NCI-H1092 (cell line): Measurements from ENCODE around the gene ZNF446.
"Not testable (repeated sequence)": the region's sequence is repeated elsewhere in the genome, so short reads cannot be mapped to it uniquely, and the experiment has no call there.

Experiments
- DNase-seq: peaks from one replicate; lab custom pipeline; 2025; lab: John Stamatoyannopoulos, UW

Gene ZNF446

DNA sequence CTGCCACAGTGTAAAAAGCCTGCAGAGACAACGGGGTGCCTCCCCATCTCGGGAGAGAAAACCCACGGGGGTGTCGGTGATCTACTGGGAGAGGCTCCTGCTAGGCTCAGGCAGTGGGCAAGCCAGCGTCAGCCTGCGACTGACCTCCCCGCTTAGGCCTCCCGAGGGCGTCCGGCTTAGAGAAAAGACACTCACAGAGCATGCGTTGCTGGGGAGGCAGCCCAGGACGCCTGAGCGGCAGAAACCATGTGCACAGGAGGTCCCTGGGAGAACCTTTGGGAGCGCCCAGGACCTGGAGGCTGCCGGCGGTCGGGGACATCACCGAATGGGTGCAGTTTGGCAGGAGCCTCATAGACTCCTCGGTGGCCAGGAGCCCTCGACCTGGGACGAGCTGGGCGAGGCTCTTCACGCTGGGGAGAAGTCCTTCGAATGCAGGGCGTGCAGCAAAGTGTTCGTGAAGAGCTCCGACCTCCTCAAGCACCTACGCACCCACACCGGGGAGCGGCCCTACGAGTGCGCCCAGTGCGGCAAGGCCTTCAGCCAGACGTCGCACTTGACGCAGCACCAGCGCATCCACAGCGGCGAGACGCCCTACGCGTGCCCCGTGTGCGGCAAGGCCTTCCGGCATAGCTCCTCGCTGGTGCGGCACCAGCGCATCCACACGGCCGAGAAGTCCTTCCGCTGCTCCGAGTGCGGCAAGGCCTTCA lies 5.2 kb upstream of the ZNF446 start:
- DNase-seq, result not testable (repeated sequence)

DNA sequence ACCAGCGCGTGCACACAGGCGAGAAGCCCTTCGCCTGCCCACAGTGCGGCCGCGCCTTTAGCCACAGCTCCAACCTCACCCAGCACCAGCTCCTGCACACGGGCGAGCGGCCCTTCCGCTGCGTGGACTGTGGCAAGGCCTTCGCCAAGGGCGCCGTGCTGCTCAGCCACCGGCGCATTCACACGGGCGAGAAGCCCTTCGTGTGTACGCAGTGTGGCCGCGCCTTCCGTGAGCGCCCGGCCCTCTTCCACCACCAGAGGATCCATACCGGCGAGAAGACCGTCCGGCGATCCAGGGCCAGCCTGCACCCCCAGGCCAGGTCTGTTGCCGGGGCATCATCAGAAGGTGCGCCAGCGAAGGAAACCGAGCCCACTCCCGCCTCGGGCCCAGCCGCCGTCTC lies 4.4 kb upstream of the ZNF446 start:
- DNase-seq, result no peak

DNA sequence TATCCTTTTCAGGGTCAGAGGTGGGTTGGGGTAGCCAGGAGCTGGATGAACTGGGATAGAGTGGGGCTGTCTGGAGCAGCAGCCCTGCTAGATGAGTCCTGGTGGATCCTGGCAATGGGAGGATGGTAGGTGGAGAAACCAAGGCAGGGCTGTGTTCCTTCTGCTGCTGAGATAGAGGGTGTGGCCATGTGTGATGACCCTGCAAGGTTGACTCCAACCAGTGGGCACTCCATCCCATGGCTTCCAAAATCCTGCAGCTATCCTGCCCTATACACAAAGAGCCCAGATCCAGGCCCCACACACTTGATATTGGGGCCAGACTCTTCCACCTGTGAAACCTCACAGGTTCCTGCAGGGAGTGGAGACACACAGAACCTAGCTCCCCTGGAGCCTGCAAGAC lies 2.4 kb upstream of the ZNF446 start:
- no peak for DNase-seq

DNA sequence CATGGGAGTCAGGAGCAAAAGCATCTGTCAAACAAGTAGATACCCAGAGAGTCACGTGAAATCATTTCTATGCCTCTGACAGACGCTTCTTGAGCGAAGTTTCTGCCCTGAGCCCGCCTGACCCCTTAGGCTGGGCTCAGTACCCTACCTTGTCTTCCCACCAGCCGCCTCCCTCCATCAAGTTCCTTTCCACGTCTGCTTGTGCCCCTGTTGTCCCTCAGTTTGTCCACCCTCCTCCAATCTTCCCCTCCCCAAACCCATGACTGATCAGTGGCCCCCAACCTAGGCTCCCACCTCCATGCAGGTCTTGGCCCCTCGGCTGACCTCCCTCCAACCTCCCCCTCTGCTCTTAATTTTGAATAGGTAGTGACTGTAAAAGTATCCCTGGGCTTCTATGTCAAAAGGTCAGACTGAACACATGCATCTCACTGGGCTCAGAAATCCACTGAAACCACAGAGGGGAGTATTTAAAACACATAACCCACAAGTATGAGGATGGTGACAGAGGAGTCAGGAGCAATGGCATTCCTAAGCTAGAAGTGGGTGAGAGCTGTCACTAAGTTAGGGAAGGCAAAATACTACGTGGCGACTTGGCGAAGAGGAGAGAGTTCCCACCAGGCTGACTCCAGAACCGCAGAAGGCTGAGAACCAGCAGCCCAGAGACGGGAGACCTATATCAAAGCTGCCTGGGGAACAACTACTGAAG lies 1.7 kb upstream of the ZNF446 start:
- no peak for DNase-seq

DNA sequence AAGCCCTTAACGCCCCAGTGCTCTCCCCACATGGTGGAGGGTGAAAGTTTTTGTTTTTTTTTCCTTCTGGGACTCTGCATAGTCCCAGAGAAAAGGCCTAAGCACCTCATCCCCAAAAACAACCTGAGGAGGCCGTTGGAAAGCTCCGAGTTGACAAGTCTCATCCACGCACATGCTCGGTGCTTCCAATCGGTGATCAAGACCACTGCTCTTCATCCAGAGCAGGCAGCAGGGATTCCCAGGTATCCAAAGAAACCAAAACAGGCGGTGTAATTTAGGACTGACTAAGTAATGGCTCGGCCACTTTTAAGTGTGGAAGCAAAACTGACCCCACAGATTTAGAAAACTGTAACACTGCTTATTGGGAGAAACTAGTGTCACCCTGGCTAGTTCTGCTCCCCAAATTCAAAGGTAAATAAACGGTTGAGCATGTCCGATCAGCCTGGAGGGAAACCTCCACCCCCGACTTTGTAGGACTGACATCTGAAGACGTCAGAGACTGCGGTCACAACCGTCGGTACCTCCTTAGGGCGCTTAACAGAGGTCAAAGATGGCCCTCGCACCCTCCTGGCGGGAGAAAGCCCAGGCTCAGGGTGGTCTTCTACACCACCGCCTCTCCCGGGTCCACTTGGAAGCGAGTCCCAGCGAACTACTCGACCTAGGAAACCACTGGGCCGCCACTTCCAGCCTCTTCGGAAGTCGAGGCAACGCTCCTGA lies 997 bp upstream of the ZNF446 start:
- DNase-seq, result no peak

DNA sequence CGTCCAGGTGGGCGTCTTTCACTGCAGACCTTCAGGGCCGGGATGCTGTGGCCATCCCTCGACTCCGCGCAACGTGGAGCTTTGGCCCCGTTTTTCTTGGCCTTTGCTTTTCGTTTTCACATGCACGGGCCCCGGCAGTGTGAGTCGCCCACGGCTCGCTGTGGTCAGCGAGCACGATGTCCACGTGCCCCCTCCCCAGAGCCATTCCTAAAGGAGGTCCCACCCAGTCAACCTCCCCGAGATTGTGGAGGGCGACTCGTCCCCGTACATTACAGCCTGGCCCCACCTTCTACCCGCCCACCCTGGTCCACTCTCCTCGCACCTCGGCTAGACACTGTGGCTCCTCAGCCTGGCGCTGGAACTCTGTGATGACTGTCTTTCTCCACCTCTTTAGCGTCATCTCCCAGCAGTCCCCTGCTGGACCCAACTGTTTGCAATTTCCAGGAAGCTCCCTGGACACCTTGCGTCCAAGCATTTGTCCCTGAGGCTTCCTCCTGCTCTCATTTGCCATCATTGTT lies 405 bp downstream of the ZNF446 start:
- no peak for DNase-seq

DNA sequence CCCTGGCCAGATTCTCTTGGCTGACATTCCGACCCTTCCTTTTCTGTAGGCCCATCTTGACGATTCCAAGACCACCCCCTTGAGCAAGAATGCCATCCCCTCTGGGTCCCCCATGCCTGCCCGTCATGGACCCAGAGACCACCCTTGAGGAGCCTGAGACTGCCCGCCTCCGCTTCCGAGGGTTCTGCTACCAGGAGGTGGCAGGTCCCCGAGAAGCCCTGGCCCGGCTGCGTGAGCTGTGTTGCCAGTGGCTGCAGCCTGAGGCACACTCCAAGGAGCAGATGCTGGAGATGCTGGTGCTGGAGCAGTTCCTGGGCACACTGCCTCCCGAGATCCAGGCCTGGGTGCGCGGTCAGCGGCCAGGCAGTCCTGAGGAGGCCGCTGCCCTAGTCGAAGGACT lies 978 bp downstream of the ZNF446 start:
- no peak for DNase-seq

DNA sequence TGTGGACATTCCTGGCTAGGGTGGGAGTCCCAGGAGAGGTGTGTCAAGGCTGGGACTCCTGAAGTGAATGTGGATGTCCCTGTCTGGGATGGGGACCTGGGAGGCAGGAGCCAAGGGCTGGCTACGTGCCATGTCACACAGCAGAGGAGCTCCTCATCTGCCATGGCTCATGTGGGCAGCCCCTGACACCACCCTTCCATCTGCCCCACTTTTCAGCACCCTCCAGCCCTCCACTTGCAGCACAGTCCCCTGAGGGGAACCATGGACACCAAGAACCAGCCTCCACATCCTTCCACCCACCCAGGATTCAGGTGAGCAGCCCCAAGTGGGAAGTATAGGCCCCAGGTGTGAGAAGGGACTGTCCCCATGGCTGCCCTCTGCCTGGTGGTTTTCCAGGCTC lies 1.7 kb downstream of the ZNF446 start:
- no peak for DNase-seq

DNA sequence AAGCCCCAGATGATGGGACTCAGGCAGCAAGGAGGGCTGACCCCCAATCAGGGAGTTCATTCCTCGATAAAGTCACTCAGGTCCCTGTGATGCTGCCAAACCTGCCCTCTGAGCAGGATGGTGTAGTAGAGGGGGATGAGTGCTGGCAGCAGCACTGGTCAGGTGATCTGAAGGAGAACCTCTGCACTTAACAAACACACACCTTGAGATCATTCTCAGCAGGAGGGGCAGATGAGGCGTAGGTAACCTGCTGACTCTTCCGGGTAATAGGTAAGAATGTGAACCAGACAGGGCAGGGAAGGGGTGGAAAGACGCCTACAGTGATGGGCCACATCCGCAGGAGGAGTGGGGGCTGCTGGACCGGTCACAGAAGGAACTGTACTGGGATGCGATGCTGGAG lies 3.2 kb downstream of the ZNF446 start:
- DNase-seq, result no peak

DNA sequence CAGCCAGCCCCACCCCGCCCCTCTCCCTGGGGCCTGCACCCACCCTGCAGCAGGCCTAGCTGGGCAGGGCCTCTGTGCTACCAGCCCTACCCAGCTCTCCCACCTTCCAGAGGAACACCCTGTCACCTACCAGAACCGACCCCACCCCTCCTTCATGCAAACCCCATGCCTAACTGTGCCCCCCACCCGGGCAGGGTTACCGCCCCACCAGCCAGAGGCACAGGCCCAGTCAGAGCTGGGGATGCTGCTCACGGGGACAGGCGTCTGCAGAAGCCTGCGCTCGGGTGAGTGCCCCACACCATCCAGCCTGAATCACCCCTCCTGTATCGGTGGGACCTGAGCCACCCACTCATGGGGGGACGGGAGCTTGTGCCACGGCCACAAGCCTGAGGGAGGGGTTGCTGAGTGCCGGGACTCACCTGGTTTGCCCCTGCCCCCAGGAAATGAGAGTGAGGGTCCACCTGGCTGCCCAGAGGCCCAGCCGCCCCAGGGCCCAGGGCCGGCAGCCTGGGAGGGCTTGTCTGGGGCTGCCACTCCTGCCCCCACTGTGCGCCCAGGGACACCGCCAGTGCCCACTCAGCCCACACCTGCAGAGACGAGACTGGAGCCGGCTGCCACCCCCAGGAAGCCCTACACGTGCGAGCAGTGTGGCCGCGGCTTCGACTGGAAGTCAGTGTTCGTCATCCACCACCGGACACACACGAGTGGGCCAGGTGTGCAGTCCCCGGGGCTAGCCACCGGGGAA lies 3.8 kb downstream of the ZNF446 start:
- no peak for DNase-seq

DNA sequence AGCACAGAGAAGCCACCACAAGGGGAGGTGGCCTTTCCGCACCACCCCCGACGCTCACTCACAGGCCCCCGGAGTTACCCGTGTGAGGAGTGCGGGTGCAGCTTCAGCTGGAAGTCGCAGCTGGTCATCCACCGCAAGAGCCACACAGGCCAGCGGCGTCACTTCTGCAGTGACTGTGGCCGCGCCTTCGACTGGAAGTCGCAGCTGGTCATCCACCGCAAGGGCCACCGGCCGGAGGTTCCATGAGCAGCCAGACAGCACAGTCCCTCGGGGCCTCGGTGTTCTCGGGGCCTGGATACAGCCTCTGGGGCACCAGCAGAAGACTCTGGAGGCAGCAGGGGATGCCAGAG lies 4.3 kb downstream of the ZNF446 start:
- DNase-seq, result no peak

DNA sequence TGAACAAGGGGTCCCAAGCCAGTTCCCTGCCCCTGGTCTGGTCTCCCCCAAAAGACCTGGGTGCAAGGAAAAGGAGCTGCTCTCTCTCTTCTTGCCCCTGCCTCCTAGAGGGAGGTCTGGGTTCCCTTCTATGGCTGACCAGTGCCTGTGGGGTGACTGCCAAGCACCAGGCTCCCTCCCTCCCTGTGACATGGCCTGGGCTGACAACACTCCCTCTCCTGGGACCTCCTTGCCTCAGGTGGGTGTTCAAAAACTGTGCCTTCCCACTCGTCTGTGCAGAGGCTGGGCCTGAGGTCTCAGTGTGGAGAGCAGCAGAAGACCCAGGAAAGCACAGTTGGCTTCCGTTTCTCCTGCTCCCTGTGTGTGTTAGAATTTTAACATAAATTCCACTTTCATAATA lies 4.7 kb downstream of the ZNF446 start:
- no peak for DNase-seq

DNA sequence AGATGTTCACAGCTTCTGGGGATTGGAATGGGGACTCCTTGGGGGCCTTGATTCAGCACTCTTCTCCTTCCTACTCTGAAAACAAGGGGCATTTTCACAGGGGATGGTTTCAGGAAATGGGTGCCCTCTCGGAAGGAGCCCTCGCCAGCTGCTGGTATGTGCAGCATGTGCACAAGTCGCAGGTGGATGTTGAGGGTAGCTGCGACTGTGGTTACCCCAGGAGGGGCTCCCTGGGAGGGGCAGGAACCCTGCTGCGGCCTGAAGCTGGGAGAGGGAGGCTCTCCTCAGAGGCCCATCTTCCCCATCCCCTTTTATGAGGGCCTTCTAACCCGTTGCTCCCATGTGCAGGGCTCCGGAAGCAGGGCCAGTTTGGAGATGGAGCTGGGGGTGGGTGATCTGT lies 6.2 kb downstream of the ZNF446 start:
- no peak for DNase-seq

DNA sequence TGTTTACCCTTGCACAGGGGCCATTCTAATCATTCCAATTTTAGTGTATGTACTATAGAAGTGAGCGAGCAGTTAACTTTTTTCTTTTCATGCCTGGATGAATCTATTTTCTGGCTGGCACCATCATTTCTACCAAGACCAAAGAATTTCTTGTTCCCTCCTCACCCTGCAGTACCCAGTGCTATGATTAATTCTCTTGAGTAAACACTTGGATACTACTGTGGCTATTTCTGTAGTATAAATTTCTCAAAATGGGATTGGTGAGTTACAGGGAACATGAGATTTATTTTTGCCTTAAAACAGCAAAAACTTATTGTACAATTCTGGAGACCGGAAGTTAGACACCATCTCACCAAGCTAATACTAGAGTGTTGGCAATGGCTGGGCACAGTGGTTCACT lies 7.6 kb downstream of the ZNF446 start:
- no peak for DNase-seq

DNA sequence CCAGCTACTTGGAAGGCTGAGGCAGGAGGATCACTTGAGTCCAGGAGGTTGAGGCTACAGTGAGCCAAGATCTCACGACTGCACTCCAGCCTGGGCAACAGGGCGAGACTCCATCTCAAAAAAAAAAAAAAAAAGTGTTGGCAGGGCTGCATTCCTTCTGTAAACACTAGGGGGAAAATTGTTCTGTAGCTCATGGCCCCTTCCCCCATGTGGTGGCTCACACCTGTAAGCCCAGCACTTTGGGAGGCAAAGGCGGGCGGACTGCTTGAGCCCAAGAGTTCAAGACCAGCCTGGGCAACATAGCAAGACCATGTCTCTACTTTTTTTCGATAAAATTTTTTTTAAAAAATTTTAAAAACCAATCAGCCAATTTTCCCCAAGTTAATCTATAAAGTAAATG lies 8.2 kb downstream of the ZNF446 start:
- not testable (repeated sequence) for DNase-seq

DNA sequence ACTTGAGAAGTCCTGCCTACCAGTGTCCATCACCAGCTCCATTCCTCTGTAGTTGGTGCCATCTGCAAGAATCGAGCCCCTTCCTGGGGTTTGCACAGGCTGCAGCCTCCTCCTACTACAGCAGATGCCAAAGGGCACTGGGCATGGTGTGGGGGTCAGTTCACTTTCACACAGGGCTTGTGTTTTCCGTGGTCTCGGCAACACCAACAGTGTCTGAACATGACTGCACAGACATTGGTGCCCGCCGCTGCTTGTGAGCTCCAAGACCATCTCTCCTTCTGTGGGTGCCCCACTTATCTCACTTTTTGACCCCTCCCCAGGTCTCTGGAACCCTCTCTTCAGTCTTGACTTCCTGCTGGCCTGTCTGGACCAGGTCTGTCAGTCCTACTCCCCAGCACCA lies 15.2 kb downstream of the ZNF446 start:
- DNase-seq, result no peak

DNA sequence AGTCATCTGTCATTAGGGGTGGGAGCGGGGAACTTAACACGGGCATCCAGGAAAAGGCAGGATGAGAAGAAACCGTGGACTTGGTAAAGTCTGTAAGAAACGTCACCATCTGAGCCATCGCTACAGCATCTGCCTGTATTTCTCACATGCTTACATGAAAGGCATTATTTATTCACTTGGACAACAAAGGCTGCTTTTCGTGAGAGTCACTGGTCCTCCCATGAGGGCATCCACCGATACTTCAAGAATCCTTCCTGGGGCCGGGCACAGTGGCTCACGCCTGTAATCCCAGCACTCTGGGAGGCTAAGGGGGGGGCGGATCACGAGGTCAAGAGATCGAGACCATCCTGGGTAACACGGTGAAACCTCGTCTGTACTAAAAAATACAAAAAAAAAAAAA lies 16.1 kb downstream of the ZNF446 start:
- no peak for DNase-seq

DNA sequence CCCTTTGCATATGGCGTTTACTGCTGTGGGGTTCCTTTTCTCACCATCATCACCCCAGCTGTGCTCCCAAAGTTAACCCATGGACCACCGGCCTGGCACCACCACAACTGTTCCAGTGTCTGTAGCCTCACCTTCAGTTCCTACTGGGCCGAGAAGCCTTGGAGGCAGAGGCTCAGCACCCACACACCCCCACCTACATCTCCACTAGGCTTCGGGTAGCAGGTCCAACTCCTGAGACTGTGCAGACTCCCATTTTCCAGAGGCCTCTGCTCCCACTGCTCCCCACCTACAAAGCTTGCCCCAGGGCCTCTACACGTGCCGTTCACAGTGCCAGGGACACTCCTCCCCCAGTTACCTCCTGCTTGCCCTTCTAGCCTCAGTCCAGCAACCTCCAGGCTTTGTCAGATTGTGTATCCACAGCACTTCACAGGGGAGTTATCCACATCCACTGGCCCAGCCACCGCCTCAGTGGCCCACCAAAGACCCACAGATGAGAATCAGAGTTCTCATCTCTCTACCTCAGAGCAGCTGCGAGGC lies 21.6 kb downstream of the ZNF446 start:
- DNase-seq, result no peak

DNA sequence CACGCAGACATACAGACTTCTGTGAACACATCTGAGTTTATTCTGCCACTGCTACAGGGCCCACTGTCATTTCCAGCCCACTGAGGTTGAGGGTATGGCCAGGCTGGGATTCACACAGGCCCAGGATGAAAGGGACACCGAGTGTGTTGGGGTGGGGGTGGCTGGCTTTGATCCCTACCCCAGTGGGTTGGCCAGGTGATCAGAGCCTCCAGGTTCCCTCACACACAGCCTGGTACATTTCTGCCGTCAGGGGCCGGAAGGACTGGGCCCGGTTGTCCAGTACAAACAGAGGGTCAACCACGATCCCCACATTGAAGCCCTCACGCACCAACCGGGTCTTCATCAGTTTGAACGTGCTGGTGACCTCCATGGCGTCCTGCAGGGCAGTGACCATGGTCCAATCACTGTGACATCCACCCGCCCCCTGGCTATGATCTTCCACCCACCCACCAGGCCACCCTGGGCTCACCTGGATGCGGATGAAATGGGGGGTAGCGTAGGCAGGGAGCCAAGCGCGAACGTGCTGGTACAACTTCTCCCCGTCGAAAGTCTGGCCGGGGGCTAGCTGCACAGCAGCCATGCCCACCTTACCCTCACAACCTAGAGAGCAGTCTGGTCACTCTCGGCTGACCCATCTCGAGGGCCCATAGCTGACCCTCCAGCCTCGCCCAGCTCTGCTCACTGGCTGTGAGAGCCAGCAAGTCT lies 22.3 kb downstream of the ZNF446 start:
- no peak for DNase-seq

DNA sequence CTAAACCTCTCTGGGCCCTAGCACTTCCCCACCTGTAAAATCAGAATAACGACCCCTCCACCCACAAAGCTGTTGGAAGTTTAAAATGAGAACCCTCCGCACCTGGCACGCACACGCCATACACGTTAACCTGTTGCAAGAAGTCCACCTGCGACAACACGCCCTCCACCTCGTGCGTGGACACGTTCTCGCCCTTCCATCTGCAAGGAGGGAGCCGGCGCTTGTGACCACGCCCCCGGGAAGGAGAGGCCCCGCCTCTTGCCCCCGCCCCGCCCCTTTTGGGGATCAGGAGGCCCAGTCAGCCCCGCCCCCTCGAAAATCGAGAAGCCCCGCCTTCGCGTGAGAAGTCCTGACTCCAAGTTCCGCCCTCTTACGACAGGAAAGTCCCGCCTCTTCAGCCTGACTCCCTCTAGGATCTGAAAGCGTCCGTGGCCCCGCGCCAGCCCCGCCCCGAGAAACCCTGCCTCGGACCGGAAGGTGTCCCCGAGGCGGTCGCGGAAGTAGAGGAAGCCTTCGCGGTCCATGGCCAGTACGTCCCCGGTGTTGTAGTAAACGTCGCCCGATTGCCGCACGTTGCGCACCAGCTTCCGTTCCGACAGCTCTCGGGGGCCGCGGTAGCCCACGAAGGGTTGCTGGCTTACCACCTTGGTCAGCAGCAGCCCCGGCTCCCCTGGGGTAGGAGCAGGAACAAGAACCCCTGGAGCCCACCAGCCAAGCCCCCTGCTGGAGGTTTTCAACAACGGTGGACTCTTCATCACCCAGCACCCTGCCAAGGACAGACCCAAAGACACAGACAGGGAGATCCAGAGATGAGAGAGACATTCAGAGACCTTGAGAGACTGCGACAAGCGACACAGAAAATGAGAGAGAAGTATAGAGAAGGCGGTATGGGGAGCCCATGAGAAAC lies 23.1 kb downstream of the ZNF446 start:
- peak; percentile 97 for DNase-seq
